Large intestine (tissue), 3 donors: Measurements from ENCODE around the gene ASB2. TPM values are rescaled to one million over a fixed set of nuclear protein-coding genes. Genes with fewer than 3 reads are reported as not detected.

Experiments
- DNase-seq, 2 donors: peaks; one replicate each; pipeline versions ENCODE4 v3.0.0 to v3.0.0-alpha.2; 2013
- H3K27ac ChIP-seq: one replicate; pipeline ENCODE4 v1.5.1; 2013; ENCODE audit warnings: low read length
- H3K27me3 ChIP-seq: 2 replicates; pipeline ENCODE4 v1.6.1; 2013; ENCODE audit warnings: low read length; ENCODE audit not compliant: control insufficient read depth, insufficient read depth
- H3K36me3 ChIP-seq: 2 replicates; pipeline ENCODE4 v1.6.1; 2013; ENCODE audit warnings: low read length; ENCODE audit not compliant: control insufficient read depth, insufficient read depth
- H3K4me1 ChIP-seq: one replicate; pipeline ENCODE4 v1.6.1; 2013; ENCODE audit warnings: low read length; ENCODE audit not compliant: control insufficient read depth, insufficient read depth
- H3K4me3 ChIP-seq: one replicate; pipeline ENCODE4 v1.5.1; 2013; ENCODE audit warnings: low read length
- H3K9me3 ChIP-seq: one replicate; pipeline ENCODE4 v1.6.1; 2013; ENCODE audit warnings: mild to moderate bottlenecking, low read depth, low read length, moderate library complexity; ENCODE audit not compliant: control insufficient read depth
- WGBS: methylation state at CpG from one replicate; pipeline ENCODE4 v1.1.5; 2013; ENCODE audit warnings: low lambda C conversion rate; ENCODE audit not compliant: insufficient coverage; 5-methylcytosine and 5-hydroxymethylcytosine counted together
- polyA plus RNA-seq: library from polyadenylated mRNA; unstranded; fragments of 120-200 nt; gene quantifications from one replicate; pipeline ENCODE4 v1.2.1, GENCODE V29; 2013

ASB2 gene
- polyA plus RNA-seq, 1 donor, result 12.1 TPM

- Histone ChIP-seq H3K9me3 (no peaks in the 10 kb centered on the region), H3K27ac (no peak overlapping the region), H3K4me3 (no peak overlapping the region), H3K4me1 (no peaks in the 10 kb centered on the region), H3K27me3 (peaks cover 15% of the 10 kb centered on the region), H3K36me3 (no peaks in the 10 kb centered on the region)
- WGBS, result no CpG with 5 or more reads among the region's 8 CpGs
- no peak for DNase-seq
Observed at GRCh38 chr14:94016446-94016976, 40.1 kb upstream of the ASB2 start.

- Histone ChIP-seq H3K27me3 (peaks cover 18% of the 10 kb centered on the region), H3K27ac (no peak overlapping the region), H3K4me1 (no peaks in the 10 kb centered on the region), H3K4me3 (no peak overlapping the region), H3K36me3 (no peaks in the 10 kb centered on the region), H3K9me3 (no peaks in the 10 kb centered on the region)
- WGBS, result no CpG with 5 or more reads among the region's 2 CpGs
- DNase-seq, result no peak
Observed at GRCh38 chr14:94015223-94015622, 38.9 kb upstream of the ASB2 start.

- H3K9me3 ChIP-seq, result no peaks in the 10 kb centered on the region
- H3K4me3 ChIP-seq, result no peak overlapping the region
- no peak for DNase-seq
- peaks cover 18% of the 10 kb centered on the region for H3K27me3 ChIP-seq
- H3K4me1 ChIP-seq, result no peaks in the 10 kb centered on the region
- no peak overlapping the region for H3K27ac ChIP-seq
- WGBS, result no CpG with 5 or more reads among the region's 6 CpGs
- H3K36me3 ChIP-seq, result no peaks in the 10 kb centered on the region
Observed at GRCh38 chr14:94014382-94014781, 38.0 kb upstream of the ASB2 start.

- no peaks in the 10 kb centered on the region for H3K36me3 ChIP-seq
- H3K9me3 ChIP-seq, result no peaks in the 10 kb centered on the region
- WGBS, result no CpG with 5 or more reads among the region's 2 CpGs
- H3K4me1 ChIP-seq, result no peaks in the 10 kb centered on the region
- no peak overlapping the region for H3K27ac ChIP-seq
- no peak overlapping the region for H3K4me3 ChIP-seq
- no peak for DNase-seq
- peaks cover 14% of the 10 kb centered on the region for H3K27me3 ChIP-seq
Observed at GRCh38 chr14:94011795-94012194, 35.4 kb upstream of the ASB2 start.

- DNase-seq, result no peak
- Histone ChIP-seq H3K36me3 (no peaks in the 10 kb centered on the region), H3K27me3 (peaks cover 11% of the 10 kb centered on the region), H3K4me1 (no peaks in the 10 kb centered on the region), H3K9me3 (no peaks in the 10 kb centered on the region), H3K4me3 (no peak overlapping the region), H3K27ac (no peak overlapping the region)
- no CpG with 5 or more reads among the region's 6 CpGs for WGBS
Observed at GRCh38 chr14:94010625-94011024, 34.3 kb upstream of the ASB2 start.

- no CpG with 5 or more reads among the region's 4 CpGs for WGBS
- no peak overlapping the region for H3K27ac ChIP-seq
- H3K4me3 ChIP-seq, result no peak overlapping the region
- peaks cover 7% of the 10 kb centered on the region for H3K27me3 ChIP-seq
- H3K9me3 ChIP-seq, result no peaks in the 10 kb centered on the region
- no peak for DNase-seq
- H3K4me1 ChIP-seq, result no peaks in the 10 kb centered on the region
- no peaks in the 10 kb centered on the region for H3K36me3 ChIP-seq
Observed at GRCh38 chr14:94009767-94010166, 33.4 kb upstream of the ASB2 start.

GRCh38 chr14:94008234-94008633, 31.9 kb upstream of the ASB2 start:
- no CpG with 5 or more reads among the region's 3 CpGs for WGBS
- no peak for DNase-seq
- Histone ChIP-seq H3K27me3 (peaks cover 2% of the 10 kb centered on the region), H3K4me1 (no peaks in the 10 kb centered on the region), H3K9me3 (no peaks in the 10 kb centered on the region), H3K4me3 (no peak overlapping the region), H3K36me3 (no peaks in the 10 kb centered on the region), H3K27ac (no peak overlapping the region)

- WGBS, result 10% methylated on average over 2 of the region's 14 CpGs
- no peak for DNase-seq
- no peak overlapping the region for H3K27ac ChIP-seq
- no peaks in the 10 kb centered on the region for H3K4me1 ChIP-seq
- H3K27me3 ChIP-seq, result peaks cover 7% of the 10 kb centered on the region
- no peaks in the 10 kb centered on the region for H3K36me3 ChIP-seq
- no peak overlapping the region for H3K4me3 ChIP-seq
- no peaks in the 10 kb centered on the region for H3K9me3 ChIP-seq
Observed at GRCh38 chr14:94005324-94006073, 29.1 kb upstream of the ASB2 start.

- Histone ChIP-seq H3K27me3 (peaks cover 7% of the 10 kb centered on the region), H3K4me3 (no peak overlapping the region), H3K36me3 (no peaks in the 10 kb centered on the region), H3K27ac (no peak overlapping the region), H3K9me3 (no peaks in the 10 kb centered on the region), H3K4me1 (no peaks in the 10 kb centered on the region)
- WGBS, result no CpG with 5 or more reads among the region's 8 CpGs
- DNase-seq, result no peak
Observed at GRCh38 chr14:94004015-94004414, 27.6 kb upstream of the ASB2 start.

GRCh38 chr14:94003397-94003796, 27.0 kb upstream of the ASB2 start:
- DNase-seq, result no peak
- Histone ChIP-seq H3K36me3 (no peaks in the 10 kb centered on the region), H3K4me3 (no peak overlapping the region), H3K27me3 (peaks cover 7% of the 10 kb centered on the region), H3K27ac (no peak overlapping the region), H3K9me3 (no peaks in the 10 kb centered on the region), H3K4me1 (peaks cover 2% of the 10 kb centered on the region)
- WGBS, result no CpG with 5 or more reads among the region's 4 CpGs
